MM.1S (cell line): Measurements from ENCODE around the gene CDC37L1.

Experiments used
- DNase-seq: peaks from one replicate; pipeline ENCODE4 v3.0.0-alpha.2; 2015
- H2AFZ ChIP-seq: fragments of 300-600 bp; sonication (generic); 2 replicates; pipeline ENCODE4 v1.6.0; 2016; ENCODE audit warnings: antibody characterized with exemption, low read length
- H3F3A ChIP-seq: fragments of 300-600 bp; sonication (generic); 2 replicates; pipeline ENCODE4 v1.6.1; 2016; ENCODE audit warnings: mild to moderate bottlenecking, antibody characterized with exemption, low read length, moderate library complexity, mixed read lengths; ENCODE audit not compliant: insufficient read depth
- H3K27ac ChIP-seq: fragments of 300-600 bp; sonication (generic); 2 replicates; pipeline ENCODE4 v1.5.1; 2016; ENCODE audit warnings: mild to moderate bottlenecking, low read length
- H3K27me3 ChIP-seq: fragments of 300-600 bp; sonication (generic); replicated peaks from 2 replicates; pipeline ENCODE4 v1.6.0; 2016; ENCODE audit warnings: low read length; ENCODE audit not compliant: insufficient read depth
- H3K36me3 ChIP-seq: fragments of 300-600 bp; sonication (generic); replicated peaks from 2 replicates; pipeline ENCODE4 v1.6.1; 2016; ENCODE audit warnings: mild to moderate bottlenecking, low read length, mixed read lengths; ENCODE audit not compliant: insufficient read depth
- H3K4me1 ChIP-seq: fragments of 300-600 bp; sonication (generic); 2 replicates; pipeline ENCODE4 v1.6.1; 2016; ENCODE audit warnings: low read length, mixed read lengths
- H3K4me2 ChIP-seq: fragments of 300-600 bp; sonication (generic); 2 replicates; pipeline ENCODE4 v1.6.0; 2016; ENCODE audit warnings: low read depth, low read length
- H3K4me3 ChIP-seq: fragments of 300-600 bp; sonication (generic); 2 replicates; pipeline ENCODE4 v1.5.1; 2016; ENCODE audit warnings: low read length, mixed read lengths
- H3K79me2 ChIP-seq: fragments of 300-600 bp; sonication (generic); 2 replicates; pipeline ENCODE4 v1.6.1; 2016; ENCODE audit warnings: mixed run types, low read length, mixed read lengths
- H3K9ac ChIP-seq: fragments of 300-600 bp; sonication (generic); 2 replicates; pipeline ENCODE4 v1.6.1; 2016; ENCODE audit warnings: low read length, mixed read lengths
- H3K9me2 ChIP-seq: fragments of 300-600 bp; sonication (generic); replicated peaks from 2 replicates; pipeline ENCODE4 v1.6.1; 2016; ENCODE audit warnings: mild to moderate bottlenecking, low read length, mixed read lengths; ENCODE audit not compliant: insufficient read depth
- H3K9me3 ChIP-seq: fragments of 300-600 bp; sonication (generic); replicated peaks from 2 replicates; pipeline ENCODE4 v1.6.1; 2016; ENCODE audit warnings: mild to moderate bottlenecking, low read length, mixed read lengths; ENCODE audit not compliant: insufficient read depth
- H4K20me1 ChIP-seq: fragments of 300-600 bp; sonication (generic); 2 replicates; pipeline ENCODE4 v1.6.1; 2016; ENCODE audit warnings: mild to moderate bottlenecking, low read length, moderate library complexity, mixed read lengths; ENCODE audit not compliant: insufficient read depth
- EZH2 ChIP-seq: fragments of 300-600 bp; sonication (generic); optimal IDR thresholded peaks from 2 replicates; pipeline ENCODE3; 2017; ENCODE audit warnings: low read depth, mild to moderate bottlenecking, antibody characterized with exemption, low read length, mixed read lengths
- EZH2phosphoT487 ChIP-seq: fragments of 300-600 bp; sonication (generic); IDR thresholded peaks from 2 replicates; pipeline ENCODE4 v1.6.1; 2018; ENCODE audit warnings: antibody characterized with exemption, low read length
- TF ChIP-seq, protein P1 (sequence below): fragments of 300-600 bp; sonication (generic); IDR thresholded peaks from 2 replicates; pipeline ENCODE4 v1.5.1; 2016; ENCODE audit warnings: antibody characterized with exemption, low read length, mixed read lengths

Gene CDC37L1

GRCh38 chr9:4701526-4701925 lies 22.2 kb downstream of the CDC37L1 start:
- Histone ChIP-seq H3K27me3 (no peaks in the 10 kb centered on the region), H3K4me2 (no peak overlapping the region), H3K4me3 (no peak overlapping the region), H3K9me3 (no peaks in the 10 kb centered on the region), H3F3A (no peaks in the 10 kb centered on the region), H3K36me3 (peaks cover 5% of the 10 kb centered on the region; the same call in 1 of the 2 replicates), H2AFZ (no peak overlapping the region), H3K4me1 (no peaks in the 10 kb centered on the region), H4K20me1 (no peaks in the 10 kb centered on the region), H3K9ac (no peak overlapping the region), H3K27ac (no peak overlapping the region), H3K79me2 (no peaks in the 10 kb centered on the region), H3K9me2 (no peaks in the 10 kb centered on the region)
- DNase-seq, result no peak
- TF ChIP-seq EZH2, result no peak
- no peak for TF ChIP-seq EZH2phosphoT487
- TF ChIP-seq, protein P1, sequence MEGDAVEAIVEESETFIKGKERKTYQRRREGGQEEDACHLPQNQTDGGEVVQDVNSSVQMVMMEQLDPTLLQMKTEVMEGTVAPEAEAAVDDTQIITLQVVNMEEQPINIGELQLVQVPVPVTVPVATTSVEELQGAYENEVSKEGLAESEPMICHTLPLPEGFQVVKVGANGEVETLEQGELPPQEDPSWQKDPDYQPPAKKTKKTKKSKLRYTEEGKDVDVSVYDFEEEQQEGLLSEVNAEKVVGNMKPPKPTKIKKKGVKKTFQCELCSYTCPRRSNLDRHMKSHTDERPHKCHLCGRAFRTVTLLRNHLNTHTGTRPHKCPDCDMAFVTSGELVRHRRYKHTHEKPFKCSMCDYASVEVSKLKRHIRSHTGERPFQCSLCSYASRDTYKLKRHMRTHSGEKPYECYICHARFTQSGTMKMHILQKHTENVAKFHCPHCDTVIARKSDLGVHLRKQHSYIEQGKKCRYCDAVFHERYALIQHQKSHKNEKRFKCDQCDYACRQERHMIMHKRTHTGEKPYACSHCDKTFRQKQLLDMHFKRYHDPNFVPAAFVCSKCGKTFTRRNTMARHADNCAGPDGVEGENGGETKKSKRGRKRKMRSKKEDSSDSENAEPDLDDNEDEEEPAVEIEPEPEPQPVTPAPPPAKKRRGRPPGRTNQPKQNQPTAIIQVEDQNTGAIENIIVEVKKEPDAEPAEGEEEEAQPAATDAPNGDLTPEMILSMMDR, result no peak

GRCh38 chr9:4704129-4704528 lies 24.8 kb downstream of the CDC37L1 start:
- H3F3A ChIP-seq, result no peaks in the 10 kb centered on the region
- TF ChIP-seq, protein P1, result no peak
- TF ChIP-seq EZH2phosphoT487, result no peak
- H2AFZ ChIP-seq, result no peak overlapping the region
- H3K4me3 ChIP-seq, result no peak overlapping the region
- H3K9me3 ChIP-seq, result no peaks in the 10 kb centered on the region
- H3K36me3 ChIP-seq, result no peaks in the 10 kb centered on the region; the same call in 1 of the 2 replicates
- H3K27me3 ChIP-seq, result no peaks in the 10 kb centered on the region
- no peaks in the 10 kb centered on the region for H3K9me2 ChIP-seq
- H3K9ac ChIP-seq, result no peak overlapping the region
- no peaks in the 10 kb centered on the region for H3K4me1 ChIP-seq
- H3K4me2 ChIP-seq, result no peak overlapping the region
- no peak for DNase-seq
- H4K20me1 ChIP-seq, result no peaks in the 10 kb centered on the region
- no peak overlapping the region for H3K27ac ChIP-seq
- H3K79me2 ChIP-seq, result no peaks in the 10 kb centered on the region

GRCh38 chr9:4706021-4706420 lies 26.7 kb downstream of the CDC37L1 start:
- no peak for DNase-seq
- H3K79me2 ChIP-seq, result no peaks in the 10 kb centered on the region
- no peaks in the 10 kb centered on the region for H3K9me2 ChIP-seq
- no peak overlapping the region for H2AFZ ChIP-seq
- H3K27me3 ChIP-seq, result no peaks in the 10 kb centered on the region
- no peaks in the 10 kb centered on the region for H3K4me1 ChIP-seq
- H3K9ac ChIP-seq, result no peak overlapping the region
- H3F3A ChIP-seq, result no peaks in the 10 kb centered on the region; the same call in 1 of the 2 replicates
- no peak overlapping the region for H3K4me3 ChIP-seq
- H4K20me1 ChIP-seq, result no peaks in the 10 kb centered on the region
- H3K27ac ChIP-seq, result no peak overlapping the region
- no peak for TF ChIP-seq EZH2
- no peak for TF ChIP-seq EZH2phosphoT487
- TF ChIP-seq, protein P1, result no peak
- H3K9me3 ChIP-seq, result no peaks in the 10 kb centered on the region
- no peaks in the 10 kb centered on the region; the same call in 1 of the 2 replicates for H3K36me3 ChIP-seq
- no peak overlapping the region for H3K4me2 ChIP-seq
